Glomerular endothelial cell (primary cell): ENCODE data around the gene FGFR2. TPM values are rescaled to one million over a fixed set of nuclear protein-coding genes. Genes with fewer than 3 reads are reported as not detected.

ENCODE experiments used
- DNase-seq: peaks from one replicate; pipeline ENCODE4 v3.0.0-alpha.2; 2011; ENCODE audit warnings: low read depth, low spot score; ENCODE audit errors: extremely low read depth
- total RNA-seq: library from RNA; depleted of rRNA; stranded (reverse); fragments of >200 nt; gene quantifications from 2 replicates; pipeline ENCODE4 v1.2.3, GENCODE V29; 2015

Gene FGFR2
- total RNA-seq: 0.23 TPM in 1 of 2 replicates, not detected in the other

- DNase-seq: no peak
Measured at GRCh38 chr10:121598263-121599249, at the start of gene FGFR2. Gene FGFR2 (minus strand): TSS chr10:121598444. CDS start chr10:121593817, 4,627 bp downstream.

- DNase-seq: no peak
Measured at GRCh38 chr10:121647401-121647800, 49.2 kb upstream of the FGFR2 start.

GRCh38 chr10:121645696-121646095 lies 47.5 kb upstream of the FGFR2 start:
- DNase-seq: no peak

- DNase-seq: no peak
Measured at GRCh38 chr10:121644501-121644900, 46.3 kb upstream of the FGFR2 start.

- DNase-seq: no peak
Measured at GRCh38 chr10:121640266-121640665, 42.0 kb upstream of the FGFR2 start.

- no peak for DNase-seq
Measured at GRCh38 chr10:121639416-121639815, 41.2 kb upstream of the FGFR2 start.

- DNase-seq: no peak
Measured at GRCh38 chr10:121637437-121637836, 39.2 kb upstream of the FGFR2 start.

- DNase-seq: no peak
Measured at GRCh38 chr10:121633056-121633455, 34.8 kb upstream of the FGFR2 start.

GRCh38 chr10:121631365-121632029 lies 33.3 kb upstream of the FGFR2 start:
- DNase-seq: no peak

GRCh38 chr10:121628859-121629258 lies 30.6 kb upstream of the FGFR2 start:
- no peak for DNase-seq

- DNase-seq: no peak
Measured at GRCh38 chr10:121627876-121628581, 29.8 kb upstream of the FGFR2 start.

- no peak for DNase-seq
Measured at GRCh38 chr10:121624836-121625486, 26.7 kb upstream of the FGFR2 start.

GRCh38 chr10:121618906-121619305 lies 20.7 kb upstream of the FGFR2 start:
- DNase-seq: no peak

GRCh38 chr10:121617176-121617575 lies 18.9 kb upstream of the FGFR2 start:
- no peak for DNase-seq

GRCh38 chr10:121616291-121616690 lies 18.0 kb upstream of the FGFR2 start:
- DNase-seq: no peak

GRCh38 chr10:121615836-121616235 lies 17.6 kb upstream of the FGFR2 start:
- no peak for DNase-seq

- DNase-seq: no peak
Measured at GRCh38 chr10:121615435-121615793, 17.2 kb upstream of the FGFR2 start.

GRCh38 chr10:121614613-121615434 lies 16.6 kb upstream of the FGFR2 start:
- no peak for DNase-seq

GRCh38 chr10:121613456-121613855 lies 15.2 kb upstream of the FGFR2 start:
- DNase-seq: no peak
